Neural cell (in vitro differentiated cells): Measurements from ENCODE around the gene TMEM219. TPM values are rescaled to one million over a fixed set of nuclear protein-coding genes. Genes with fewer than 3 reads are reported as not detected.

Experiments used
- H2AFZ ChIP-seq: fragments of 200-600, 300-800 bp; sonication (generic), shearing (Covaris generic); 2 replicates; pipeline ENCODE4 v1.6.0; 2014; ENCODE audit warnings: low read depth, mild to moderate bottlenecking, antibody characterized with exemption, low read length, moderate library complexity
- H3F3A ChIP-seq: fragments of 200-600 bp; shearing (Covaris generic); 2 replicates; pipeline ENCODE4 v1.6.1; 2016; ENCODE audit warnings: mild to moderate bottlenecking, moderate library complexity, mixed read lengths, antibody characterized with exemption, low read length; ENCODE audit not compliant: insufficient read depth, poor library complexity, severe bottlenecking
- H3K27ac ChIP-seq: fragments of 200-600, 300-800 bp; sonication (generic), shearing (Covaris generic); 2 replicates; pipeline ENCODE4 v1.5.1; 2014; ENCODE audit warnings: mild to moderate bottlenecking, low read length, moderate library complexity
- H3K27me3 ChIP-seq: fragments of 300-800, 200-600 bp; sonication (generic), shearing (Covaris generic); 2 replicates; pipeline ENCODE4 v1.6.0; 2014; ENCODE audit warnings: mild to moderate bottlenecking, low read depth, low read length, moderate library complexity; ENCODE audit not compliant: insufficient read depth
- H3K36me3 ChIP-seq: fragments of 300-800, 200-600 bp; sonication (generic), shearing (Covaris generic); 2 replicates; pipeline ENCODE4 v1.5.1; 2014; ENCODE audit warnings: mild to moderate bottlenecking, antibody characterized with exemption, low read length, moderate library complexity; ENCODE audit not compliant: insufficient read depth
- H3K4me2 ChIP-seq: fragments of 300-800, 200-600 bp; sonication (generic), shearing (Covaris generic); 2 replicates; pipeline ENCODE4 v1.6.0; 2014; ENCODE audit warnings: mild to moderate bottlenecking, low read length
- H3K4me3 ChIP-seq: fragments of 300-800, 200-600 bp; sonication (generic), shearing (Covaris generic); 2 replicates; pipeline ENCODE4 v1.5.1; 2014; ENCODE audit warnings: mild to moderate bottlenecking, low read length, moderate library complexity
- H3K79me2 ChIP-seq: fragments of 200-600 bp; shearing (Covaris generic); replicated peaks from 2 replicates; pipeline ENCODE4 v1.6.0; 2014; ENCODE audit warnings: mild to moderate bottlenecking, low read length, moderate library complexity; ENCODE audit not compliant: insufficient read depth
- H3K9ac ChIP-seq: fragments of 300-800, 200-600 bp; sonication (generic), shearing (Covaris generic); 2 replicates; pipeline ENCODE4 v1.6.1; 2016; ENCODE audit warnings: mild to moderate bottlenecking, low read length, mixed read lengths
- H3K9me2 ChIP-seq: fragments of 200-600 bp; shearing (Covaris generic); 2 replicates; pipeline ENCODE4 v1.6.1; 2016; ENCODE audit warnings: mild to moderate bottlenecking, low read length, mixed read lengths; ENCODE audit not compliant: insufficient read depth
- H3K9me3 ChIP-seq: fragments of 200-600, 300-800 bp; sonication (generic), shearing (Covaris generic); 2 replicates; pipeline ENCODE4 v1.6.1; 2016; ENCODE audit warnings: mild to moderate bottlenecking, mixed run types, low read length, moderate library complexity, mixed read lengths
- H4K20me1 ChIP-seq: fragments of 200-600 bp; shearing (Covaris generic); 2 replicates; pipeline ENCODE4 v1.6.1; 2016; ENCODE audit warnings: mild to moderate bottlenecking, mixed run types; ENCODE audit not compliant: insufficient read depth
- CTCF ChIP-seq: fragments of 450-650 bp; IDR thresholded peaks from 2 replicates; pipeline ENCODE4 v1.5.1; 2014; ENCODE audit warnings: antibody characterized with exemption, mild to moderate bottlenecking, moderate library complexity; ENCODE audit not compliant: poor library complexity, severe bottlenecking
- EP300 ChIP-seq: fragments of 450-650 bp; conservative IDR thresholded peaks from 2 replicates; pipeline ENCODE4 v1.6.1; 2014; ENCODE audit warnings: antibody characterized with exemption, mild to moderate bottlenecking, moderate library complexity; ENCODE audit not compliant: poor library complexity, severe bottlenecking
- EZH2 ChIP-seq: fragments of 200-600, 300-800 bp; shearing (Covaris generic), sonication (generic); IDR thresholded peaks from 2 replicates; pipeline ENCODE4 v1.6.1; 2014; ENCODE audit warnings: antibody characterized with exemption, low read length, borderline replicate concordance, mild to moderate bottlenecking; ENCODE audit not compliant: insufficient read depth, poor library complexity, severe bottlenecking
- MXI1 ChIP-seq: fragments of 450-650 bp; conservative IDR thresholded peaks from 2 replicates; pipeline ENCODE4 v1.6.1; 2014; ENCODE audit warnings: antibody characterized with exemption, mild to moderate bottlenecking; ENCODE audit not compliant: poor library complexity, severe bottlenecking
- POLR2AphosphoS5 ChIP-seq: IDR thresholded peaks from 2 replicates; pipeline ENCODE4 v1.6.1; 2012
- RAD21 ChIP-seq: fragments of 450-650 bp; conservative IDR thresholded peaks from 2 replicates; pipeline ENCODE4 v1.6.1; 2014; ENCODE audit warnings: antibody characterized with exemption, mild to moderate bottlenecking, moderate library complexity
- REST ChIP-seq: IDR thresholded peaks from 2 replicates; pipeline ENCODE4 v1.6.1; 2012; ENCODE audit warnings: borderline replicate concordance
- SMC3 ChIP-seq: fragments of 450-650 bp; conservative IDR thresholded peaks from 2 replicates; pipeline ENCODE4 v1.6.1; 2014; ENCODE audit warnings: antibody characterized with exemption, mild to moderate bottlenecking, moderate library complexity; ENCODE audit not compliant: poor library complexity
- TAF1 ChIP-seq: IDR thresholded peaks from 2 replicates; pipeline ENCODE4 v1.6.1; 2012; ENCODE audit warnings: low read depth
- polyA plus RNA-seq: library from polyadenylated mRNA; depleted of rRNA; stranded (reverse); fragments of >200 nt; gene quantifications from 2 replicates; pipeline ENCODE4 v1.2.3, GENCODE V29; 2014

Gene TMEM219
- polyA plus RNA-seq, 1 donor from 2014 or later, result 154 TPM

GRCh38 chr16:29990034-29990433 lies 28.2 kb downstream of the TMEM219 start:
- no peaks in the 10 kb centered on the region for H3K9me2 ChIP-seq
- H3K36me3 ChIP-seq, result no peaks in the 10 kb centered on the region
- no peaks in the 10 kb centered on the region for H3F3A ChIP-seq
- no peak overlapping the region for H3K4me2 ChIP-seq
- no peaks in the 10 kb centered on the region for H3K27me3 ChIP-seq
- H3K9ac ChIP-seq, result no peak overlapping the region
- H3K79me2 ChIP-seq, result no peaks in the 10 kb centered on the region
- H3K4me3 ChIP-seq, result no peak overlapping the region
- TF ChIP-seq EP300 (no peak), RAD21 (no peak), SMC3 (no peak), EZH2 (no peak), REST (no peak)
- H3K27ac ChIP-seq, result no peak overlapping the region
- no peaks in the 10 kb centered on the region for H4K20me1 ChIP-seq
- no peak overlapping the region for H2AFZ ChIP-seq
- H3K9me3 ChIP-seq, result no peaks in the 10 kb centered on the region

- TF ChIP-seq RAD21 (no peak), CTCF (no peak), MXI1 (no peak), POLR2AphosphoS5 (no peak), REST (no peak), EZH2 (no peak), TAF1 (no peak), EP300 (no peak), SMC3 (no peak)
- Histone ChIP-seq H3K9me2 (no peaks in the 10 kb centered on the region), H2AFZ (no peak overlapping the region)
These were observed 29.1 kb downstream of the TMEM219 start for GRCh38 chr16:29990883-29991570.

More at GRCh38 chr16:29990883-29991570, 29.1 kb downstream of the TMEM219 start:
- Histone ChIP-seq H3K9me3 (no peaks in the 10 kb centered on the region), H3K27ac (no peak overlapping the region), H4K20me1 (no peaks in the 10 kb centered on the region), H3K36me3 (no peaks in the 10 kb centered on the region), H3F3A (no peaks in the 10 kb centered on the region), H3K27me3 (no peaks in the 10 kb centered on the region), H3K4me3 (no peak overlapping the region), H3K9ac (no peak overlapping the region), H3K4me2 (no peak overlapping the region), H3K79me2 (no peaks in the 10 kb centered on the region)
